MCF 10A (cell line): ENCODE measurements around the gene POM121C. TPM values are rescaled to one million over a fixed set of nuclear protein-coding genes. Genes with fewer than 3 reads are reported as not detected.
"Not testable (repeated sequence)": the region's sequence is repeated elsewhere in the genome, so short reads cannot be mapped to it uniquely, and the experiment has no call there.

Experiments
- BruUV-seq: library from RNA; stranded (reverse); fragments of 400-500 nt; replicated peaks from 2 replicates; lab custom pipeline; 2021; lab: Mats Ljungman, UMichigan
- CTCF ChIA-PET: fragments of 300-600 bp; sonication (Branson Sonifier 250); formaldehyde crosslinking; extraction: SDS; loops from one replicate; lab custom pipeline; 2021; ENCODE audit warnings: antibody characterized with exemption, inconsistent platforms; lab: Yijun Ruan, JAX
- POLR2A ChIA-PET: fragments of 300-600, 350-650 bp; sonication (Branson Sonifier 250); formaldehyde crosslinking; extraction: SDS; loops from one replicate; lab custom pipeline; 2020; ENCODE audit warnings: antibody characterized with exemption, inconsistent platforms; lab: Yijun Ruan, JAX
- DNase-seq: peaks from one replicate; pipeline ENCODE4 v3.0.0-alpha.2; 2018; ENCODE audit not compliant: unreplicated experiment
- H3K27ac Mint-ChIP-seq: one replicate; pipeline ENCODE4 v1.8.0; 2022; ENCODE audit warnings: mild to moderate bottlenecking, low read depth, mixed read lengths; ENCODE audit not compliant: unreplicated experiment
- H3K27me3 Mint-ChIP-seq: one replicate; pipeline ENCODE4 v1.8.0; 2022; ENCODE audit warnings: mixed read lengths; ENCODE audit not compliant: insufficient read depth, unreplicated experiment
- H3K36me3 Mint-ChIP-seq: one replicate; pipeline ENCODE4 v1.8.0; 2022; ENCODE audit warnings: mild to moderate bottlenecking, moderate library complexity, mixed read lengths; ENCODE audit not compliant: insufficient read depth, unreplicated experiment
- H3K4me1 Mint-ChIP-seq: one replicate; pipeline ENCODE4 v1.8.0; 2022; ENCODE audit warnings: mixed read lengths; ENCODE audit not compliant: insufficient read depth, unreplicated experiment
- H3K4me3 Mint-ChIP-seq: one replicate; pipeline ENCODE4 v1.8.0; 2022; ENCODE audit warnings: mild to moderate bottlenecking, moderate library complexity, mixed read lengths; ENCODE audit not compliant: unreplicated experiment
- H3K9me3 Mint-ChIP-seq: one replicate; pipeline ENCODE4 v1.8.0; 2022; ENCODE audit warnings: mixed read lengths; ENCODE audit not compliant: unreplicated experiment
- intact Hi-C: fragments of 100-400 bp; cut with micrococcal nuclease; formaldehyde crosslinking; loops from 2 replicates; pipeline ENCODE4 v1.14.1; 2022
- total RNA-seq: library from RNA; stranded (reverse); gene quantifications from 2 replicates; pipeline ENCODE4 v1.2.3, GENCODE V29; 2022

Gene POM121C
- total RNA-seq, 1 experiment from 2014 or later, result 42.3 TPM

DNA sequence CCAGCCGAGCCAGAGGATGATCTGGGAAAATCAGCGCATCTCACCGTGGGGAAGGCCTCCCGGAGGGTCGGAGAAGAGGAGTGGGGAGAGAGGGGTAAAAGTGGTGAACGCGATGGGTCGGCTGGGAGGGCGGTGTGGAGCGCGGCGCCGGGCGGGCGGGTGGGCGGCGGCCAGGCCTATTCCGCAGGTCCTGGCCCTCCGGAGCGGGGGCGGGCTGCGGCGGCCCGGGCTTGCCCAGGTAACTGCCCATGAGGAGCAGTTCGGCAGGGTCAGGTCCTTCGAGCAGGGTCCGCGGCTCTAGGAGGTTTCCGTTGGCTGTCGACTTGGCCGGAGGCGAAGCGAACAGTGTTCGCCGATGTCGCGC lies 44.0 kb downstream of the POM121C start:
- H3K4me3 Mint-ChIP-seq, result peak overlapping the region; percentile 64
- intact Hi-C loops, H3K9me3 Mint-ChIP-seq, CTCF ChIA-PET, DNase-seq, H3K27ac Mint-ChIP-seq, BruUV-seq, H3K4me1 Mint-ChIP-seq, H3K27me3 Mint-ChIP-seq, POLR2A ChIA-PET: not testable (repeated sequence)
- peaks cover 41% of the 10 kb centered on the region for H3K36me3 Mint-ChIP-seq

DNA sequence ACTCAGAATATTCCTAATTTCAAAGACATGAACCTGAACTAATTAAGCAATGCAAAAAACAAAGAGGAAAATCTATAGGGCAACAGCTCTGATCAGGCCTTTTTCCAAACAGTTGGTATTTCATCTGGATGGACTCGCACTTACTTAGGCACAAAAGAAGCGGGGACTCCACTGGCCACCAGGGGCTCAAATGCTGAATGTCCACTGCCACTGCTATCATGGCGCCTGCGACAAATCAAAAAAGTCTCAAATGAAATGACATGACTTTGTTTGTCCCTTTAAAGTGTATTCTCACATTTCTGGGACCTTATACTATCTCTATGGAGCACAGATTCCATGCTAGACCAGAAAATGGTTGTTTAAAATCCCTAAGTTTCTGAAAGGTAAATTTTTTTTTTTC lies 47.1 kb downstream of the POM121C start:
- CTCF ChIA-PET, result interaction anchor here (0.7 kb wide), 1 partner anchor 325 kb away, joined by 5 read pairs; no protein-coding TSS in a partner anchor
- H3K4me3 Mint-ChIP-seq, result not testable (repeated sequence)
- peaks cover 71% of the 10 kb centered on the region for H3K36me3 Mint-ChIP-seq

DNA sequence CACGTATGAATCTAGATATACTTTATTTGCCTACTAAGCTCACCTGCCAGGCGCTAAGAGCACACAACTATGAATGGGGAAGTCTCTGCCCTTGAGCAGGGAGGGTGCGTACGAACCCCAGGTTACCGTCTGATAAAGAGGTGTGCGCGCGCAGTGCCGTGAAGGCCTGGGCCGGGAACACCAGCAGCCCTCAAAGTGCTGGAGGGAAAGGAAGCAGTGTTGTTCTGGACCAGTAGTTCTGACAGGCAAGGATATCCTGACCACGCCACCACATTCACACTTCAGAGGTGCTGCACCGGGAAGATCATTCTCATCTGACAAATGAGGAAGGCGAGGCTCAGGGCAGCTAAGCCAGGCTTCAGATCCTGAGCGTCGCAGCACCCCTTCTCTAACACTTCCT lies 62.6 kb downstream of the POM121C start:
- H3K9me3 Mint-ChIP-seq, intact Hi-C loops, POLR2A ChIA-PET, H3K4me1 Mint-ChIP-seq, H3K27ac Mint-ChIP-seq, H3K4me3 Mint-ChIP-seq, DNase-seq, CTCF ChIA-PET, H3K27me3 Mint-ChIP-seq, BruUV-seq: not testable (repeated sequence)
- H3K36me3 Mint-ChIP-seq, result peaks cover 63% of the 10 kb centered on the region

More for the DNA sequence above, 47.1 kb downstream of the POM121C start:
- BruUV-seq, H3K4me1 Mint-ChIP-seq, H3K27ac Mint-ChIP-seq, H3K9me3 Mint-ChIP-seq, DNase-seq, POLR2A ChIA-PET, H3K27me3 Mint-ChIP-seq, intact Hi-C loops: not testable (repeated sequence)

DNA sequence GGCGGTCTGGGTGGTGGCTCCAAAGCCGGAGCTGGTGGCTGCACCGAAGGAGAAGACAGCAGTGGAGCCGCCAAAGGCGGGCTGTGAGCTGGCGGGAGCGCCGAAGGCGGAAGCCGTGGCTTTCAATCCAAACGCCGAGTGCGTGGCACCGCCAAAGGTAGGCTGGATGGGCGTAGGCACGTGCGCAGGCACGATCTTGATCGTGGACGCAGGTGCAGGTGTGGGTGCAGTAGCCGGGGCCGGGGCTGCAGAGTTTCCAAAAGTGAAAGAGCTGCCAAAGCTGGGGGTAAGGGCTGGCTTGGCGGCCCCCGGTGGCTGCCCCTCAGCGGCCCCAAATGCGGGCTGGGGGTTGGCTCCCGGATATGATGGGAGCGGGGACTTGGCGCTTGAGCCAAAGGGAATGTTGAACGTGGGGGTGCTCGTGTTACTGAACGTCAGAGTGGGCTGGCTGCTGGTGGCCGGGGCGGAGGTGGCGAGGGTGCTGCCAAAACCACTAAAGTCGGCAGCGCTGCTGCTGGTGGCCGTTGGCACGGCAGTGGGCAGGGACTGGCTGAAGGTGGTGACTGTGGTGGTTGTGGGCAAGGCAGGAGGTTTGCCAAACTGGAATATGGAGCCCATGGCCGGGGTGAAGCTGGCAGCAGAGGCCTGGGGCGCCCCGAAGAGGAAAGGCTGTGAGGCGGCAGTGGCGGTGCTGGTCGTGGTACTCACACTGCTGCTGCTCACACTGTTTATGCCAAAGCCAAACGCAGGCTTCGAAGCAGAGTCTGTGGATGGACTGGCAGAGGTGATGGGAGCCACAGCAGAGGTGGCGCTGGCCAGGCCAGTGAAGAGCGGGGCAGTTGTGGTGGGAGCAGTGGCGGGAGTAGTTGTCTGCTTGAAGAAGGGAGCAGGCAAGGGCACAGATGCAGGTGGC lies 64.0 kb downstream of the POM121C start:
- H3K27ac Mint-ChIP-seq, intact Hi-C loops, H3K4me3 Mint-ChIP-seq, DNase-seq, H3K9me3 Mint-ChIP-seq, H3K4me1 Mint-ChIP-seq, CTCF ChIA-PET, H3K27me3 Mint-ChIP-seq: not testable (repeated sequence)
- peaks cover 58% of the 10 kb centered on the region for H3K36me3 Mint-ChIP-seq
- TSS peak; percentile 9 for BruUV-seq
- POLR2A ChIA-PET, result interaction anchor here (0.6 kb wide), 1 partner anchor 896 kb away, joined by 4 read pairs; no protein-coding TSS in a partner anchor

DNA sequence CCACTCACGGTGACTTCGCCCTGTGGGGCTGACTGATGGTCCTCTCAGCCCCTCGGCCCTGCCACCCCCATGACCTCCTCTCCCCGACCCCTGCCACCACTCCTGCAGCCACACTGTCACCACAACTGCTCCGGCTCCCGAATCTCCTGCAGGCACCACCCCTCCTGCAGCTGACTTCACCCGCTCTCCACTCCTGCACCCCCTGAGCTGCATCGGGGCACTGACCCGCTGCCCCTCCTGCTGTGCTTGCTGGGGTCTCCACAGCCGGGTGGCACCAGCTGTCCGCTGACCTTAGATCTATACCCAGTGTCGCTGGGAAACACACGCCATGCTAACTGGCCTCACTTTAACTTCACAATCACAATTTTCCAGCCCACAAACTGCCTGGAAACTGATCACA lies 65.9 kb downstream of the POM121C start:
- intact Hi-C loops, POLR2A ChIA-PET, H3K27me3 Mint-ChIP-seq, BruUV-seq, DNase-seq, H3K4me1 Mint-ChIP-seq, H3K9me3 Mint-ChIP-seq, H3K4me3 Mint-ChIP-seq, CTCF ChIA-PET: not testable (repeated sequence)
- Mint-ChIP-seq H3K27ac (peak overlapping the region; percentile 80), H3K36me3 (peaks cover 69% of the 10 kb centered on the region)

DNA sequence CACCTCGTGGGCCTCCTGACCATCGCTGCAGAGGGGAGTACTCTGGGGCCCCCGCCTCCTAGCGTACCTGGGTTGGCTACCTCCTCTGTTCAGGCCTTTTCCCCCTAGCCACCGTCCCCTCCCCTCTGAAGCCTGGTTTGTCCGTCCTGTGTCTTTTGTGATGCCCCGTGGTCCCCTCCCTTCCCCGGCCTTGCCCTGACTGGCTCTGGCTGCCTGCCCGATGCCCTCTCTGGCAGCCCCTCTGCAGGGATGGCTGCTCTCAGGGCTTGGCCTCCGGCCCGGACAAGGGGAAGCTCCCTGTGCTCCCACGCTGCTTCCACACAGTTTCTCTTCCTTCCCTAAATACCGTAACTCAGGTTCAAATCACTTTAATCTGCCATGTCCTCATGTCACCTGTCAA lies 66.4 kb downstream of the POM121C start:
- H3K4me3 Mint-ChIP-seq, intact Hi-C loops, CTCF ChIA-PET, BruUV-seq, H3K4me1 Mint-ChIP-seq, POLR2A ChIA-PET, H3K9me3 Mint-ChIP-seq, H3K27ac Mint-ChIP-seq, DNase-seq, H3K27me3 Mint-ChIP-seq: not testable (repeated sequence)
- H3K36me3 Mint-ChIP-seq, result peaks cover 71% of the 10 kb centered on the region

DNA sequence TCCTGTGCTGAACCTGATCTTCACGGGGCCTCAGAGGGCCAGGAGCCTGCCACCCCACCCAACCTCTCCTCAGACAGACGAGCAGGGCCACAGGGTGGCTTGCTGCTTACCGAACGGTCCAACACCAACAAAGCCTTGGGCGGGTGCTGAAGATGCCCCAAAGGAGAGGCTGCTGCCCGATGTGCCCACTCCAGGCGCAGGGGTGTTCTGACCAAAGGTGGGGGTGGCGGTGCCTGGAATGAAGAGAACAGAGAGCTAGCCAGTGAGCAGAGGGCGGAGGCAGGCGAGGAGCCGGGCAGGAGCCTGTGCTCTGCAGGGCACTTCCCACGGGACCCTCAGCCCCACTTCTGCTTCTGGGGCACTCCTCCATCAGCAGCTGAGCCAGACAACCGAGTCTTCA lies 66.9 kb downstream of the POM121C start:
- H3K36me3 Mint-ChIP-seq, result peaks cover 69% of the 10 kb centered on the region
- H3K4me1 Mint-ChIP-seq, H3K27ac Mint-ChIP-seq, H3K27me3 Mint-ChIP-seq, H3K9me3 Mint-ChIP-seq, H3K4me3 Mint-ChIP-seq, BruUV-seq, intact Hi-C loops, DNase-seq, POLR2A ChIA-PET, CTCF ChIA-PET: not testable (repeated sequence)

DNA sequence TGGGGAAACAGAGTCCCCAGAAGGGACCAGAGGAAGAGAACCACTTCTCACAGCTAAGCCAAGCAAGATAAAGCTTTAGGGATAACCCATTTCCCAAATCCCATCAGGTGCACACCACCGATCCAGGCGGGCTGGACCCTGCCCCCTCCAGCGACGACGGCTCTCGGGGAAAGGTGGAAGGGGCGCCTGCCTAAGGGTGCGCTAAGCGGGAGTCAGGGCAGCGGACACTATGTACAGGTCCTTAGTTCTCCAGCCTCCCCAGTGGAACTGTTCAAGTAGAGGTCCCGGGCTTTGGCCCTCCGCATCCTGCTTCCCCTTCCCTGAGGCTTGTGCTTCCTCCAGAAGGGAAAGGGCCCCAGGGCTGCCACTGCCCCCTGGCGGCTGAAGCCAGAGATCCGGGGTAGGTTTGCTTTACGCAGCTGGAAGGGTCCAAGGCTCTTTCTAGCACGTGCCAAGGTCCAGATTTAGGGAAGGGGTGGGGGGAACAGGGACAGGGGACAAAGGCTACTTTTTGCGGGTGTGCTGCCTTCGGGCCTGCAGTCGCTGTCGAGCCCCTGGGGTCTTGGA lies 67.7 kb downstream of the POM121C start:
- H3K27ac Mint-ChIP-seq, BruUV-seq, H3K4me1 Mint-ChIP-seq: not testable (repeated sequence)

DNA sequence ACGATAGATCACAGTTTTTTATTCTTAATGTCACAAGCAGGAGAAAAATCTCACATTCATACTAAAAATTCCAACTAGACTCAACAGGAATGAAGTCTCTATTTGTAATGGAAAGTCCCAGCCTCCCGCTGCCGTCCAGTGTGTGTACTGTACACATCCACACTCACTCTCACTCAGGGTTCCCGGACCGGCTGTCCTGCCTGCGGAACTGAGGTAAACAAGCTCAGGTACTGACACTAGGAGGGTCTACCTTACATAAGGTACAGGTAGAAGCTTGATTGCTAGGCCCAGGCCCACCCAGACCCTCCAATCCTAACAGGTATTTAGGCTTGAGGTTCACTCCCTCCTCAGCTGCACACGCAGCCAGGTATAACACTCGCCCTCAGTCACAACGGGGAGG lies 69.3 kb downstream of the POM121C start:
- H3K9me3 Mint-ChIP-seq, H3K4me1 Mint-ChIP-seq, H3K27ac Mint-ChIP-seq, intact Hi-C loops, BruUV-seq, H3K4me3 Mint-ChIP-seq, H3K27me3 Mint-ChIP-seq, CTCF ChIA-PET, DNase-seq, POLR2A ChIA-PET: not testable (repeated sequence)
- H3K36me3 Mint-ChIP-seq, result peaks cover 56% of the 10 kb centered on the region

More for the DNA sequence above, 67.7 kb downstream of the POM121C start:
- POLR2A ChIA-PET, DNase-seq, H3K27me3 Mint-ChIP-seq, H3K9me3 Mint-ChIP-seq, intact Hi-C loops, H3K4me3 Mint-ChIP-seq, CTCF ChIA-PET: not testable (repeated sequence)
- H3K36me3 Mint-ChIP-seq, result peaks cover 61% of the 10 kb centered on the region
